Left renal pelvis (tissue), 4 donors: Measurements from ENCODE around the gene DCAF6. TPM values are rescaled to one million over a fixed set of nuclear protein-coding genes. Genes with fewer than 3 reads are reported as not detected.
"Not testable (repeated sequence)": the region's sequence is repeated elsewhere in the genome, so short reads cannot be mapped to it uniquely, and the experiment has no call there.

Experiments used
- DNase-seq, 4 donors: peaks; one replicate each; pipeline ENCODE4 v3.0.0-alpha.2; 2013; ENCODE audit warnings: low read depth in 4 of 4, low spot score in 3 of 4
- polyA plus RNA-seq, 4 donors: library from polyadenylated mRNA; unstranded; fragments of 120-200 nt; gene quantifications; one replicate each; pipeline ENCODE4 v1.2.1, GENCODE V29; 2013; ENCODE audit not compliant: insufficient read length in 4 of 4

The DCAF6 gene
- polyA plus RNA-seq, 4 donors, result 57.1 to 79.0 (median 77.6) TPM

DNA sequence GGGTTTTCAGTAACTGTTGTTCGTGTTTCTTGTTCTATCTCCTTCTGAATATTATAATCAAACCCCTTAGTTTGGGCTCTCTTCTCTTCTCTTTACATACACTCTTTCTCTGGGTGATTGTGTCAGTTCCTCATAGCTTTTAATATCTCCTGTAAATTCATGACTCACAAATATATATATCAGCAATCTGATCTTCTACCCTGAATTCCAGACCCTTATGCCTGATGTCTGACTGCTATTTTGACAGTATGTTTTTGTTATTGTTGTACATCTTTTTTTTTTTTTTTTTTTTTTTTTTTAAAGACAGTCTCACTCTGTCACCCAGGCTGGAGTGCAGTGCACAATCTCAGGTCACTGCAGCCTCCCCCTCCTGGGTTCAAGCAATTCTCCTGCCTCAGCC lies 71.2 kb downstream of the DCAF6 start:
- DNase-seq, result no peak

DNA sequence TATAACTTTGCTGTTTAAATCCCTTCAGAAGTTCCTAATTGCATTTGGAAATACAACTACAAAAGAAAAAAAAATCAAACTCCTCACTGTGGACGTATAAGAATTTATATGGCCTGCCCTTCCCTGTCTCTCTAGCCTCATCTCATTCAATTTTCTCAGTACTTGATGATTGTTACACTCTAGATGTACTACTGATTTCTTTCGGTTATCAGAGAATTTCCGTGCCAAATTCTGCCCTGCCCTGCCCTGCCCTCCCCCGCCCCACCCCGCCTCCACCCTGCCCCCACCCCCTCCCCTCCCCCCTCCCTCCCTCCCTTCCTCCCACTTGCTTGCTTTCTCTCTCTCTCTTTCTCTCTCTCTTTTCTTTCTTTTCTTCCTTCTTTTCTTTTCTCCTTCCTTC lies 72.1 kb downstream of the DCAF6 start:
- DNase-seq, result no peak

DNA sequence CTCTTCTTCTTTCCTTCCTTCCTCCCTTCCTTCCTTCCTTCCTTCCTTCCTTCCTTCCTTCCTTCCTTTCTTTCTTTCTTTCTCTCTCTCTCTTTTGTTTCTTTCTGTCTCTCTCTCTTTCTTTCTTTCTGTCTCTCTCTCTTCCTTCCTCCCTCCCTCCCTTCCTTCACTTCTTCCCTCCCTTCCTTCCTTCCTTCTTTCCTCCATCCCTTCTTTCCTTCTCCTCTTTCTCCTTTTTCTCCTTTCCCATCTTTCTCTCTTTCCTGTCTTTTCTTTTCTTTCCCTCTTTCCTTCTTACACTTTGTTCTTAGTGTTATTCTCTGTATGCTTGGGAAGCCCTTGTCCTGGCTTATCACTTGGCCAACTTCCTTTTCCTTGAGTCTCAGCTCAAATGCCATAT lies 72.8 kb downstream of the DCAF6 start:
- no peak for DNase-seq

DNA sequence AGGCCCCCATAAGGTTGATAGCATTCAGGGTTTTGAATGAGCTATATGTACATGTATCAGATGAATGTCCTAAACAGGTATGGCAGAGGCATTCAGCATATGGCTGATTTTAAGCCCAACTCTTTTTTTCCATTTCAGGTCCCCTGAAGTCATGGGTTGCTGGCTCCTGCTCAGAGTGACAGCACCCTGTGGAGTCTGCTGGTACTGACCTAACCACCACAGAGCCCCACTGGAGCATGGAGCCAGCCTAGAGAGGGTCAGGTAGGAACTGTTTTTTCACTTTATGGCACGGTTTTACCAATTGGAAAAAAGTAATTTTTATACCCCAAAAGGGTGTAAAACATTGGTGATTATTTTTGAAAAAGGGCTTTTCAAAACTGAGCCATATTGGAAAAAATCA lies 82.9 kb downstream of the DCAF6 start:
- no peak for DNase-seq

DNA sequence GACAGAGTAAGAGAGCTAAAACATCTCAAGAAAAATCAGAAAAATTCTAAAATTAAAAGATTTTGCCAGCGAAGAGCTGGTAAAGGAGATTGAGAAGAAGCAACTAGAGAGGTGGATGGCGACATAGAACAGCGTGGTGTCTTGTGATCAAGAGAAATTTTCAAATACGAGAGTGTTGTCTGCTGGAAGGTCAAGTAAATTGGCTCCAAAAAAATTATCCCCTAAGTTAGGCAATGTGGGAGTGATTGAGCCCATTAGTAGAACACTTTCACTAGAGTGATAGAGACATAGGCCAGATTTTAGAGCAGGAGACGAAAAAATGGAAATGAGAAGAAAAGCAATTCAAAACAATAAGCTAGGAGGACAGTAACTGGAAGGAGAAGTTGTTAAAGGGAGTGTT lies 94.7 kb downstream of the DCAF6 start:
- no peak for DNase-seq

DNA sequence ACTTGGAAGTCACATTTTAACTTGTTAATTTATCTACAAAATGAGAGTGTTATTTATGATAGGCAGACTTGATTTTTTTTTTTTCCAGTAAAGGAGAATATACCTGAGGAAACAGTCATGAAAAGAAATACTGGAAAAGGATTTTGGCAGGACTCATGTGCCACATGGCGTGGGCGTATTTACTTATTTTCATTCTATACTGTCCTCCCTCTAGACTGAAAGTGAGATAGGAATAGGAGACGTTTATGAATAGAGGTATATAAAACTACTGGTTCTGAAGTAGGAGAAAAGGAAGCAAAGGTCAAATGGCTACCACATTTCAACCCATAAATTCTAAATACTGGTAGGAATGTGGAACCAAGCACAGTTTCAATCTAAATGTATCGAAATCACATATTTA lies 95.1 kb downstream of the DCAF6 start:
- DNase-seq, result no peak

DNA sequence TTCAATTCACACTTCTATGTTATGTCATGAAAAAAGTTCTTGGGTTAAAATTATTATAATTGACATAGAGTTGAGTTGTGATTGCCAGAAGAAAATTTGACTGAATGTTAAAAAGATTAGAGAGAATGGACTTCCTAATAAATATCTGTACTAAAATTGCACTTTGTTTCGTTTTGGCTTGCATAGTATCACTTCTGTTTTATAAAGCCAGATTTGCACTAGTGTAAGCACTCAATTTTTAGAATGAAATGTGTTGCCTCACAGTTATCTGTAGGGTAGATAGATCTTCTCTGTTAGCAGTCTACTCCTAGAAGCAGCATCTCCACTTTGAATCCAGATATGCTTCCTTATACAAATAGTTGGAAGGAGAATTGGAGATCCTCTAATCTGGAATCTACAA lies 95.5 kb downstream of the DCAF6 start:
- no peak for DNase-seq

DNA sequence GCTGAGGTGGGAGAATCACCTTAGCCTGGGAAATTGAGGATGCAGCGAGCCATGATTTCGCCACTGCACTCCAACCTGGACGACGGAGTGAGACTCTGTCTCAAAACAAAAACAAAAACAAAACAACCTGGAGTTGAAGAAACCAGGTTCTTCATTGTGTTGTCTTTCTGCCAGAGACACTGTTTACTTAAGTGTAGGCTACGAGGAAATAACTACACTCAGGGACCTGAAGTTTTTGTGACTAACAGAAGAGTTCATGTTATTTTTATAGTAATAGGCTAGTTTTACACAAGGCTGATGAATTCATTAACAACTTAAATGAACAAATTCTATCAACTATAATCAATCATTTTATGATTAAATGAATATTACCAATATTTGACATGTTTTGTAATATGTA lies 98.9 kb downstream of the DCAF6 start:
- no peak for DNase-seq

DNA sequence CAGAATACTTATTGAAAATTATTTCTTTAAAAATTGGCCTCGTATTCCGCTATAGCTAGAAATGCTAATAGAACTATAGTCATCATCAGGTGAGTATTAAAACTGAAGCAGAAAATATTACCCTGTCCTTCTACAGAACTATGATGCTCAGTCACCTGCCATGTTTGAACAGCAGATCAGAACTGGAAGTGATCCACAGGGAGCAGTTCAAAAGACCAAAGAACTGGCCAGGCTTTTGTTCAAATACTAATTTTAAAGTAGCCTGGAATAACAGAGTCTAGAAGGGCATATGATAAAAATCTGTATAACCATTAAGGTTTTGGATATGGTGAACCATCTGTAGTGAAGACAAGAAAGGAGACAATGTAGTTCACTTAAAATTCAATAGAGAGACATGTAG lies 105.9 kb downstream of the DCAF6 start:
- no peak for DNase-seq

DNA sequence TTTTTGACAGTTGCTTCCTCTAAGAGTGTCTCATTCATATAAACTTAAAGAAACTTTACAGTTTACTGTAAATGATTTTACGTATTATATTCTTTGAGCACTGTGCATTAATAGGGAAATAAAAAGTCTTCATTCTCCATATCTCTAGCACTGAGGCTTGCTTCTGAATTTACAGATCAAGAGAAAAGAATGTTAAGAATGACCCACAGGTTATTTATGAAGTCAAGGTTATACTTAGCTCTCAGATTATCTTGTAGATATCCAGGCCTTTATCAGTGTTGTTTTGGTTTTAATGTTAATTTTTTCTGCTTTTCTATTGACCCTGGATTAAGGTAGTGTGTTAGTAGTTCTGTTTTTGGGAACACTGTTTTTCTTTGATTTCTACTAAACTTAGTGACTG lies 108.8 kb downstream of the DCAF6 start:
- no peak for DNase-seq

DNA sequence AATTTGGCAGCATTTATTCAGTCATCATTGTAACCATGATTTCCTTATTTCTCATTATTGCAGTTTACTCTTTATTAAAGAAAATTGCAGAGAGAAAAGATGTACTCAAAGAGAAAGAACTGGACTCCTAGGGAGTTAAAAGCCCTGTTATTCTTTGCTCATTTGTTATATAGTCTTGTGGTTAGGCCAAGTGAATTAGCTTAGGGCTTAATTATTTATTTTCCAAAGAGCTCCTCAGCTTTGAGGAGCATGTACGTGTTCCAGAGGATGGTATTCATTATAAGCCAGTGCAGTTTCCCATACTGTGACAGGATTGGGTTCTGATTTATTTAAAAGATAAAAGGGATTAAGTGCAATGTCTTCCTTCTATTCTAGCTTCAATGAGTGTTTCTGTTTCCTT lies 113.8 kb downstream of the DCAF6 start:
- no peak for DNase-seq

DNA sequence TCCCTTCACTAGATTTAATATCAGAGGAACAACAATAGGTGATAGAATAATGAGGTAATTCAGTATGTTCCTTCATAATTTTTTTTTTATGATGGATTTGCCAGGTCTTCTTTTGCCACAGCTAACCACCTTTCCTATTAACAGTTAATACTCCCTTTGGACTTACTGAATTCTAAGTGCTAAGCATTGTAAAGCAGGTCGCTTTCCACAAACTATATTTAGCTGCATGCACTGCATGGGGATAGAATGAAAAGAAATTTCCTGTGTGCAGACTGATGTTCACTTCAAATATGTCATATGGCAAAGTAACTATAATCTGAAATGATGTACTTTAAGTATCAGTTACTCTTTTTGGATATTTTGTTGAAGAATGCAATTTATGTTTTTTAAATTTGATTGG lies 114.4 kb downstream of the DCAF6 start:
- DNase-seq, result no peak

DNA sequence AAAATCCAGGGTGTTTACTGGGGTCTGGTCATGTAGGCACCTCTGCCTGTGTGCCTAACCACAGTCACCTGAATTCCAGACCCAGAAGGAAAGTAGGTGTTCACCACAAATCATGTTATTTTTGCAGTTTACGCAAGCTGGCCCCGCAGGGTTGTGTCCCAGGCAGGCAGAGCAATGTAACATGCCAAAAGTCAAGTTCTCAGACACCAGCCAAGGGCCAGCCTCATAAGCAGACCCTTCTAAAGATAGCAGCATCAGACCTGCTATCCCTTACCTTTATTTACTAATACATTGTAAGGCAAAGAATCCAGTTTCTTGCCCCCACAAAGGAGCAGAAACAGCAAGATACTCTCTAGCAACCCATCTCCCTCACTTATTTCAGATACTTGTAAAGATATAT lies 117.2 kb downstream of the DCAF6 start:
- DNase-seq, result no peak

DNA sequence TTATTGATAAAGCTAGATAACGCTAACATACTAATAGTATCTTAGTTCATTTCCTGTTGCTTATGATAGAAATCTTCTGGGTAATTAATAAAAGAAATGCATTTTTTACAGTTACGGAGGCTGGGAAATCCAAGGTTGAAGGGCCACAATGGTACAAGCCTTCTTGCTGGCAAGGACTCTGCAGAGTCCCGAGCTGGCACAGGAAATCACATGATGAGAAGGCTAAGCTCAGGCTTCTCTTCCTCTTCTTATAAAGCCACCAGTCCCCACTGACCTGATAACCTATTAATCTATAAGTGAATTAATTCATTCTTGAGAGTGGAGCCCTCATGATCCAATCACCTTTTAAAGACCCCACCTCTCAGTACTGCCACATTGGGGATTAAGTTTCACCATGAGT lies 117.6 kb downstream of the DCAF6 start:
- DNase-seq, result no peak

DNA sequence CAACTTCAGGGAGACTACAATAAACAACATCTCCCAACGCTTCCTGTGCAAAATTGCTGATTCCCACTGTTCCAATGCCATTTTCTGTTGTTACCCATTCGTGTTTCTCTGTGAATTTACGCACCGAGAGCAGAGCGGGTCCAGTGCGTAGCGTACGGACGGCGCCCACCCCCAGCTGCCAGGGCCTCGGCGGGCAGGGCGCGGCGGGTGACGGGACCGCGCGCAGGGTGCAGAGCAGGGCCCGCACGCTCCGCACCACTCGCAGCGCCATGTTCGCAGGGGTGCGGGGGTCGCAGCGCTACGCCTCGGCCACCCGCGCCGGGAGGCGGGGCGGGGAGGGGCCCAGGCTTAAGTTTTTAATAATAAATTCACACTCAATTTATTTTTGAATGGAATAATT lies 119.7 kb downstream of the DCAF6 start:
- not testable (repeated sequence) for DNase-seq

DNA sequence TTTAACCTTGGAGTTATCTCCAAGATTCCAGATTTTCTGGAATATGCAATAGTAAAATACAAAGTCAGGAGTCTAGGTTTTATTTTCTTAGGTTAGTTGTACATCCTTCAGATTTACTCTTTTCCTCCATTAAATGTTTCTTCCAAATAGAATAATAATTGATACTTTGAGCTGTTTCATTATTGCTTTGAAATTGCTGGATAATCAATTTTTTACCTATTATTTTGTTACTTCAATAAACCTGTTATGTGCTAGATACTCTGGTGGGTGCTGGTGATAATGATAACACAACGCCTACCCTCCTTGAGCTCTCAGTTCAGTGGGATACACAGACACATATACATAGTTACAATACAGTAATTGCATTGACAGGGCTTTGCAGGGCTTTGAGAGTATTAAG lies 120.9 kb downstream of the DCAF6 start:
- DNase-seq, result no peak

DNA sequence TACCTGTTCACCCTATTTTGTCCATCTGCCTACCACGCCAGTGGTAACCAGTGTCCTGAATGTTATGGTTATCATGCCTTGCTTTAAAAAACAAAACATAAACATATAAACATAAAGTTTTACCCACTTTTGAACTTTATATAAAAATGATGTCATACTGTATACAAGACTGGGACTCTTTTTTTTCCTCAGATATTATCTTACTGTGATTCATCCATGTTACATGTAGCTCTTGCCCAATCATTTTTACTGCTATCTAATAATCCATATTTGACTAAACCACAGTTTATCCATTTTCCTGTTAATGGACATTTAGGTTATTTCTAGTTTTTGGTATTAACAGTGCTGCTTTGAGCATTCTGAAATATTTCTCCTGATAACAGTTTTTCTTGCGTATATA lies 121.4 kb downstream of the DCAF6 start:
- DNase-seq, result no peak

DNA sequence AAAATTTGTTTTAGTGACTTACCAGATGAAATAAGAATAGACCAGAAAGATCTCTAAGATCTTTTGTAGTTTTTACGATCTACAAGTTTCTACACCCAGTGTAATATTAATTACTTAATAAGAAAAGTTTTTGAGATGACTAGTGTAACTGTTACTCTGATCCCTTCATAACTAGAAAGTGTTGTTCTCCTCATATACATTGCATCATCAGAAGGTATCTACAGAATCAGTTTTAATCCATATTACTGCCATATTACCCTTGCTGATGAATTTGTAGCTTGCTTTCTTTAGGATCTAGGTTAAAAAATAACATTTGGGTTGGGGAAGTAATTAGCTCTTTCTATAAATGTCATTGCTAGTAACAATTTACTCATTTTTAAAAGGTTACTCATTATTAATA lies 127.7 kb downstream of the DCAF6 start:
- DNase-seq, result no peak

DNA sequence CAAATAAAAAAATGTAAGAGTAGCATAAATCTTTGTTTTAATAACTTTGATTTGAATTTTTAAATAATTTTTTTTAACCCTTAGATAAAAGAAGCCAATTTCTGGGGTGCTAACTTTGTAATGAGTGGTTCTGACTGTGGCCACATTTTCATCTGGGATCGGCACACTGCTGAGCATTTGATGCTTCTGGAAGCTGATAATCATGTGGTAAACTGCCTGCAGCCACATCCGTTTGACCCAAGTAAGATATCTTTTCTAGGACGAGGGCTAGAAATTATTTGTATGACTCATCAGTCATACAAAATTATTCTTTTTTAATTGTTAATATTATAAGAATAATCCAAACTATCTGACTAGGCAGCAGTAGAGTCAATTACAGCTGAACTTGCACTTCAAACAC lies 129.0 kb downstream of the DCAF6 start:
- no peak for DNase-seq

DNA sequence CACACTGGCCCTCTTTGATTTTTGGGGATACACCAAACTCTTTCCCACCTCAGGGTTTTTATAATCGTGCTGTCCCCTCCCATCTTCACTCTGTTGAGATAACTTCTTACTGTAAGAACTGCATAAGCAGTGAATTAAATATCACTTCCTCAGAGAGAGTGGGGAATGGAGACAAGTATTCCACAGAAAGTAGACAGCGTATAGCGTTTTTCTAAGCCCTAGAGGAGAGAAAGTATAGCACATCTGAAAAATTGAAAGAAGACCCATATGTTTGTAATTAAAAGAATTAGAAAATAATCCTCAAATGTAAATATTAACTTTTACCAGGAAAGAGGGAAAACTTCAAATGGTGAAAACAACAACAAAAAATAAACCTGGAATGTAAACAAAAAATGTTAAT lies 132.9 kb downstream of the DCAF6 start:
- no peak for DNase-seq

DNA sequence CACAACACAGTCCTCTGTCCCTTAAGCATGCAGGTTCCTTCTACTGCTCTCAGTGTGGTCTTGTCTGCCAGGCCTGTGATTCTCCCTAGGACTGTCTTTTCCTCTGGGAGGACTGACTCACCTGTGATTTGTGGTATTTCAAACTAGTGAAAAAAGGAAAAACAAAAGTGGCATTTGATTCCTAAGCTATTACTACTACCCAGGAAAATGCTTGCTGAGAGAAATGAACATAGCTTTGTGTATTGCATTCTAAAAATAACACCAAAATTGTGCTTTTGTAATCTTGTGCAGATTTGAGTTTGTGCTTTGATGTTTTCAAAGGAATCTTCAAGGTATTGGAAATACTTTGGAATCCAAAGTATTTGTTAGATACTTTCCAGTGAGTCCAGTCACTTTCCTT lies 143.3 kb downstream of the DCAF6 start:
- no peak for DNase-seq

DNA sequence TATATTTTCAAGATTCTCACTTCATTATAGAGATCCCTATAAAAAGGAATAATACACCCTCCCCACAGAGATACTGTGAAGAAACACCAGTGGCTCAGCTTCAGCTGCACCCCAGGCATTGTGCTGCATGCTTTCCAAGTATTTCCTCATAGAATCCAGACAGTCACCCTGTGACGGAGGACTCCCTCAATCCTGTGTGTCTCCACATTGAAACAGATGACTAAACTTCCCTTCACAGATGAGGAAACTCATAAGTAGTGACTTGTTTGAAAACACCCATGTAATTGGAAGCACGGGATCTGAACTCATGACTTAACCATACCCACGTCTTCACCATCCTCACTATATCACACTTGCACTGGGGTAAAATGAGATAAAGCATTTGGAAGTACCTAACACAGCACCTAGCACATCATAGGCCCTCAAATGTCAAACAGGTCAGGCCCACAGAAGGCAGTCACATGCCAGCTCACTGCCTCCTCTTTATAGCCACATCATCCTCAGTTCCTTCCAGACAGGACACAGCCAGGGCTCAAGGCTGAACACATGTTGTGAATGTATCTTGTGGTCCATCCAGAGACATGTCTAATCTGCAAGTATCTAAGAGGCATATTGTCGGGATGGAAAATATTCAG lies 145.0 kb downstream of the DCAF6 start:
- DNase-seq, result no peak
